ENCODE measurements around the gene ATP6AP1. TPM values are rescaled to one million over a fixed set of nuclear protein-coding genes. Genes with fewer than 3 reads are reported as not detected.

Gene ATP6AP1
- total RNA-seq, 1 experiment from 2014 or later: 221 TPM

DNA sequence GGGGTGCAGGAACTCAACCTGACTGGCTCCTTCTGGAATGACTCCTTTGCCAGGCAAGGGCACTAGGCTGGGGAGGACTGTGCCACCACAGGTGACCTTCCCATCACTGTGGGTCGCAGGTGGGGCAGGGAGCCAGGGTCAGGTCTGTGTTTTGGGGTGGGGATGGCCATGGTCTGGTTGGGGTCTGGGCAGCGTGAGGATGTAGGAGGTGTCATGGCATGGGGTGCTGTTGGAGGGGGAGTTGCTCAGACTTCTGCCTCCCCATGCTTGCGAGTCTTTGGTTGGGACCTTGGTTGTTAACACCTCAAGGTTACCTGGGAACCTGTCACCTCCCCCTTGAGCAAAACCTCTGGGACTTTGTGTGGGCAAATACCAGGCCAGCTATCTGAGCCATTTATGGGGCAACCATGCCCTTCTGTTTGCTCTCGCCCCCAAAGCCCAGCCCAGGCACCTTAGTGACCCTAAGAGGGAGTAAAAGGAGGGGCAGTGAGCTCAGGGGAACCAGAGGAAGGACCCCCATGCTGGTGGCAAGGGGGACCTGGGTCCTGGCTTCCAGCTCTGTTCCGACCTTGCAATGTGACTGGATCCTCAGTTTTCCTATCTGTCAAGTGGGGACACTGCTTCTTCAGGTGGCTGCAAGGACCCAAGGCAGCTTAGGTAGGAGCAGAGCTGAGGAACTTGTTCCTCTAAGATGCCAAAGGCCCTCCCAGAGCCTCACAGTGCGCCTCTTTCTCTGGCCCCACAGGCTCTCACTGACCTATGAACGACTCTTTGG is 6.1 kb downstream of the ATP6AP1 start:
- CTCF ChIA-PET: no interaction called here

DNA sequence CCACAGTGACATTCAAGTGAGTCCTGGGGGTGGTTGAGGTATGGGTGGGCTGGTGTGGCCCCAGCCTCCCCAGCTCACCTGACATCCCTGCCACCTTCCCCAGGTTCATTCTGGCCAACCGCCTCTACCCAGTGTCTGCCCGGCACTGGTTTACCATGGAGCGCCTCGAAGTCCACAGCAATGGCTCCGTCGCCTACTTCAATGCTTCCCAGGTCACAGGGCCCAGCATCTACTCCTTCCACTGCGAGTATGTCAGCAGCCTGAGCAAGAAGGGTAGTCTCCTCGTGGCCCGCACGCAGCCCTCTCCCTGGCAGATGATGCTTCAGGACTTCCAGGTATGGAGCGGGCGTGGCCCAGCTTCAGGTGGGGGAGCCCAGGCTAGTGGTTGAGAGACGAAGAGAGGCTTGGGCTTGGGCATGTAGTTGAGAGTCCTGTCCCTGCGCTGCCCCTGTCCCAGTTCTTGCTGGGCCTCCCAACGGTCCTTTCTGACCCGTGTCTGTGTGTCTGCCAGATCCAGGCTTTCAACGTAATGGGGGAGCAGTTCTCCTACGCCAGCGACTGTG is 6.8 kb downstream of the ATP6AP1 start:
- ChIA-PET POLR2A (interaction anchor here (0.6 to 0.7 kb wide), 2 partner anchors 32 to 583 kb away, joined by 5 to 12 read pairs; no protein-coding TSS in a partner anchor), CTCF (no interaction called here)
- Histone ChIP-seq H3K27me3 (ENCODE audit: control insufficient read depth, insufficient read depth, low read length) (no peaks in the 10 kb centered on the region), H3K36me3 (ENCODE audit: control insufficient read depth, insufficient read depth, low read length) (peaks cover 6% of the 10 kb centered on the region), H3K27ac (ENCODE audit: low read length) (no peak overlapping the region), H3K9me3 (ENCODE audit: control insufficient read depth, insufficient read depth, low read depth, low read length) (no peaks in the 10 kb centered on the region), H3K4me1 (ENCODE audit: control insufficient read depth, insufficient read depth, low read length) (peaks cover 25% of the 10 kb centered on the region), H3K4me3 (ENCODE audit: low read depth in 2 of 2, low read length in 2 of 2) (no peak overlapping the region)
- TF ChIP-seq, protein P1, sequence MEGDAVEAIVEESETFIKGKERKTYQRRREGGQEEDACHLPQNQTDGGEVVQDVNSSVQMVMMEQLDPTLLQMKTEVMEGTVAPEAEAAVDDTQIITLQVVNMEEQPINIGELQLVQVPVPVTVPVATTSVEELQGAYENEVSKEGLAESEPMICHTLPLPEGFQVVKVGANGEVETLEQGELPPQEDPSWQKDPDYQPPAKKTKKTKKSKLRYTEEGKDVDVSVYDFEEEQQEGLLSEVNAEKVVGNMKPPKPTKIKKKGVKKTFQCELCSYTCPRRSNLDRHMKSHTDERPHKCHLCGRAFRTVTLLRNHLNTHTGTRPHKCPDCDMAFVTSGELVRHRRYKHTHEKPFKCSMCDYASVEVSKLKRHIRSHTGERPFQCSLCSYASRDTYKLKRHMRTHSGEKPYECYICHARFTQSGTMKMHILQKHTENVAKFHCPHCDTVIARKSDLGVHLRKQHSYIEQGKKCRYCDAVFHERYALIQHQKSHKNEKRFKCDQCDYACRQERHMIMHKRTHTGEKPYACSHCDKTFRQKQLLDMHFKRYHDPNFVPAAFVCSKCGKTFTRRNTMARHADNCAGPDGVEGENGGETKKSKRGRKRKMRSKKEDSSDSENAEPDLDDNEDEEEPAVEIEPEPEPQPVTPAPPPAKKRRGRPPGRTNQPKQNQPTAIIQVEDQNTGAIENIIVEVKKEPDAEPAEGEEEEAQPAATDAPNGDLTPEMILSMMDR (IDR thresholded peaks at IDR 0.05): no peak
- no peak for TF ChIP-seq SIN3A (IDR thresholded peaks at IDR 0.05; ENCODE audit: borderline replicate concordance, insufficient read depth, low read depth, low read length)
- TF ChIP-seq, protein P2, sequence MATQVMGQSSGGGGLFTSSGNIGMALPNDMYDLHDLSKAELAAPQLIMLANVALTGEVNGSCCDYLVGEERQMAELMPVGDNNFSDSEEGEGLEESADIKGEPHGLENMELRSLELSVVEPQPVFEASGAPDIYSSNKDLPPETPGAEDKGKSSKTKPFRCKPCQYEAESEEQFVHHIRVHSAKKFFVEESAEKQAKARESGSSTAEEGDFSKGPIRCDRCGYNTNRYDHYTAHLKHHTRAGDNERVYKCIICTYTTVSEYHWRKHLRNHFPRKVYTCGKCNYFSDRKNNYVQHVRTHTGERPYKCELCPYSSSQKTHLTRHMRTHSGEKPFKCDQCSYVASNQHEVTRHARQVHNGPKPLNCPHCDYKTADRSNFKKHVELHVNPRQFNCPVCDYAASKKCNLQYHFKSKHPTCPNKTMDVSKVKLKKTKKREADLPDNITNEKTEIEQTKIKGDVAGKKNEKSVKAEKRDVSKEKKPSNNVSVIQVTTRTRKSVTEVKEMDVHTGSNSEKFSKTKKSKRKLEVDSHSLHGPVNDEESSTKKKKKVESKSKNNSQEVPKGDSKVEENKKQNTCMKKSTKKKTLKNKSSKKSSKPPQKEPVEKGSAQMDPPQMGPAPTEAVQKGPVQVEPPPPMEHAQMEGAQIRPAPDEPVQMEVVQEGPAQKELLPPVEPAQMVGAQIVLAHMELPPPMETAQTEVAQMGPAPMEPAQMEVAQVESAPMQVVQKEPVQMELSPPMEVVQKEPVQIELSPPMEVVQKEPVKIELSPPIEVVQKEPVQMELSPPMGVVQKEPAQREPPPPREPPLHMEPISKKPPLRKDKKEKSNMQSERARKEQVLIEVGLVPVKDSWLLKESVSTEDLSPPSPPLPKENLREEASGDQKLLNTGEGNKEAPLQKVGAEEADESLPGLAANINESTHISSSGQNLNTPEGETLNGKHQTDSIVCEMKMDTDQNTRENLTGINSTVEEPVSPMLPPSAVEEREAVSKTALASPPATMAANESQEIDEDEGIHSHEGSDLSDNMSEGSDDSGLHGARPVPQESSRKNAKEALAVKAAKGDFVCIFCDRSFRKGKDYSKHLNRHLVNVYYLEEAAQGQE (IDR thresholded peaks at IDR 0.05; ENCODE audit: insufficient read depth in 1 of 2, low read depth in 2 of 2, low read length in 1 of 2): no peak
- no peak for TF ChIP-seq TCF7L2 (IDR thresholded peaks at IDR 0.05; ENCODE audit: low read depth, low read length)
- TF ChIP-seq POLR2AphosphoS5 (IDR thresholded peaks at IDR 0.05; ENCODE audit: low read depth, low read length): no peak
- in situ Hi-C loops (cut with HindIII; ENCODE audit: low pct_unique_long_range_greater_than_20kb, low sequenced_read_pairs): no loop called here
- no TSS peak for BruUV-seq (replicated peaks)
- intact Hi-C loops (cut with micrococcal nuclease; ENCODE audit: unreplicated experiment): no loop called here
- ATAC-seq (no peak), DNase-seq (ENCODE audit: low read depth, low spot score) (no peak)

More for the DNA sequence above, 6.1 kb downstream of the ATP6AP1 start:
- POLR2A ChIA-PET: no interaction called here
- Histone ChIP-seq H3K4me1 (ENCODE audit: control insufficient read depth, insufficient read depth, low read length) (peaks cover 28% of the 10 kb centered on the region), H3K9me3 (ENCODE audit: control insufficient read depth, insufficient read depth, low read depth, low read length) (no peaks in the 10 kb centered on the region), H3K36me3 (ENCODE audit: control insufficient read depth, insufficient read depth, low read length) (peaks cover 6% of the 10 kb centered on the region), H3K27me3 (ENCODE audit: control insufficient read depth, insufficient read depth, low read length) (no peaks in the 10 kb centered on the region), H3K4me3 (ENCODE audit: low read depth in 2 of 2, low read length in 2 of 2) (no peak overlapping the region), H3K27ac (ENCODE audit: low read length) (no peak overlapping the region)
- no TSS peak for BruUV-seq (replicated peaks)
- intact Hi-C loops (cut with micrococcal nuclease; ENCODE audit: unreplicated experiment): no loop called here
- DNase-seq (ENCODE audit: low read depth, low spot score) (no peak), ATAC-seq (no peak)
- in situ Hi-C loops (cut with HindIII; ENCODE audit: low pct_unique_long_range_greater_than_20kb, low sequenced_read_pairs): no loop called here
- TF ChIP-seq POLR2AphosphoS5 (IDR thresholded peaks at IDR 0.05; ENCODE audit: low read depth, low read length) (no peak), SIN3A (IDR thresholded peaks at IDR 0.05; ENCODE audit: borderline replicate concordance, insufficient read depth, low read depth, low read length) (no peak), TCF7L2 (IDR thresholded peaks at IDR 0.05; ENCODE audit: low read depth, low read length) (no peak)
- TF ChIP-seq, protein P2 (IDR thresholded peaks at IDR 0.05; ENCODE audit: insufficient read depth in 1 of 2, low read depth in 2 of 2, low read length in 1 of 2): no peak
- TF ChIP-seq, protein P1 (IDR thresholded peaks at IDR 0.05): no peak
